Gastrocnemius medialis (tissue), 4 donors: ENCODE measurements around the gene CXorf51A.
"Not testable (repeated sequence)": the region's sequence is repeated elsewhere in the genome, so short reads cannot be mapped to it uniquely, and the experiment has no call there.

Experiments
- POLR2A ChIP-seq, 2 donors: fragments of 450-650 bp; IDR thresholded peaks; one replicate each; pipeline ENCODE4 v1.6.1; 2017; ENCODE audit warnings: antibody characterized with exemption in 2 of 2, mild to moderate bottlenecking in 2 of 2, moderate library complexity in 2 of 2
- TF ChIP-seq, protein P1 (sequence below), 5 experiments: fragments of 450-650 bp in 3 of 5; fragments of 200-600 bp in 2 of 5; sonication (generic) in 2 of 5; IDR thresholded peaks in 4 of 5; conservative IDR thresholded peaks in 1 of 5; 1 replicate in 4 of 5; 2 replicates in 1 of 5; pipeline ENCODE4 v1.5.1; 2016 to 2019; ENCODE audit warnings: antibody characterized with exemption in 5 of 5, mild to moderate bottlenecking in 3 of 5, moderate library complexity in 3 of 5

DNA sequence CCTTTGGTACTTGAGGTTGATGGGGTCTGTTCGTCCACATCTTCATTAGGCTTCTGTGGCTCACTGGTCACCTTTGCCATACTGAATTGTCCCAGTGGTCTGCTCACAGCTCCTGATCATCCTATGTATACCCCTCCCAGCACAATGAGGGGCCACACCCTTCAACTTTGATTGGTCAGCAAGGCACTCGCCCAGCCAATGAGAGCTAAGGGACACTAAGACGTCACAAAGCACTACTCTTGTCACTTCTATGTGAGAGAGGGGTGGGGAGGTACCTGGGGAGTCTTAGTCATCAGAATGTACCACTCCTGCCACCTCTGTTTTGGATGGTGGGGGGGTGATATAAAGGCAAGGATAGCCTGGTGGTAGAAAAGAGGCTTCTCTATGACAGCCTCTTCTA is at the start of gene CXorf51A:
- TF ChIP-seq, protein P1, sequence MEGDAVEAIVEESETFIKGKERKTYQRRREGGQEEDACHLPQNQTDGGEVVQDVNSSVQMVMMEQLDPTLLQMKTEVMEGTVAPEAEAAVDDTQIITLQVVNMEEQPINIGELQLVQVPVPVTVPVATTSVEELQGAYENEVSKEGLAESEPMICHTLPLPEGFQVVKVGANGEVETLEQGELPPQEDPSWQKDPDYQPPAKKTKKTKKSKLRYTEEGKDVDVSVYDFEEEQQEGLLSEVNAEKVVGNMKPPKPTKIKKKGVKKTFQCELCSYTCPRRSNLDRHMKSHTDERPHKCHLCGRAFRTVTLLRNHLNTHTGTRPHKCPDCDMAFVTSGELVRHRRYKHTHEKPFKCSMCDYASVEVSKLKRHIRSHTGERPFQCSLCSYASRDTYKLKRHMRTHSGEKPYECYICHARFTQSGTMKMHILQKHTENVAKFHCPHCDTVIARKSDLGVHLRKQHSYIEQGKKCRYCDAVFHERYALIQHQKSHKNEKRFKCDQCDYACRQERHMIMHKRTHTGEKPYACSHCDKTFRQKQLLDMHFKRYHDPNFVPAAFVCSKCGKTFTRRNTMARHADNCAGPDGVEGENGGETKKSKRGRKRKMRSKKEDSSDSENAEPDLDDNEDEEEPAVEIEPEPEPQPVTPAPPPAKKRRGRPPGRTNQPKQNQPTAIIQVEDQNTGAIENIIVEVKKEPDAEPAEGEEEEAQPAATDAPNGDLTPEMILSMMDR (IDR thresholded peaks at IDR 0.05 in 4 of 5, conservative IDR thresholded peaks at IDR 0.05 in 1 of 5): not testable (repeated sequence)
- TF ChIP-seq POLR2A (IDR thresholded peaks at IDR 0.05): not testable (repeated sequence)
